Measurements from ENCODE around the gene RND1. TPM values are rescaled to one million over a fixed set of nuclear protein-coding genes. Genes with fewer than 3 reads are reported as not detected.

Gene RND1
- total RNA-seq, 1 experiment from 2014 or later, result 5.1 TPM

- Histone ChIP-seq H3K9me3 (no peaks in the 10 kb centered on the region), H3K36me3 (ENCODE audit: control insufficient read depth, insufficient read depth, low read length) (no peaks in the 10 kb centered on the region), H3K27me3 (replicated peaks; ENCODE audit: control insufficient read depth, insufficient read depth, low read length) (no peaks in the 10 kb centered on the region), H3K4me3 (ENCODE audit: low read depth, low read length) (no peak overlapping the region), H3K4me1 (peaks cover 10% of the 10 kb centered on the region)
- Mint-ChIP-seq H3K36me3 (ENCODE audit: insufficient read depth, unreplicated experiment) (peaks cover 4% of the 10 kb centered on the region), H3K9me3 (ENCODE audit: unreplicated experiment) (no peaks in the 10 kb centered on the region), H3K27ac (ENCODE audit: unreplicated experiment) (peak overlapping the region; percentile 71), H3K4me1 (ENCODE audit: low read depth, unreplicated experiment) (peaks cover 11% of the 10 kb centered on the region), H3K27me3 (ENCODE audit: insufficient read depth, unreplicated experiment) (no peaks in the 10 kb centered on the region), H3K4me3 (ENCODE audit: unreplicated experiment) (no peak overlapping the region)
- CTCF ChIA-PET, result interaction anchor here (0.5 to 1.0 kb wide), 2 partner anchors 9 to 115 kb away, joined by 3 to 7 read pairs; no protein-coding TSS in a partner anchor
- no peak for TF ChIP-seq CTCF (IDR thresholded peaks at IDR 0.05; ENCODE audit: insufficient read depth in 1 of 2, low read depth in 1 of 2, low read length in 1 of 2, severe bottlenecking in 1 of 2, unreplicated experiment in 1 of 2)
- no TSS peak for BruUV-seq (replicated peaks)
- intact Hi-C loops (cut with micrococcal nuclease; ENCODE audit: unreplicated experiment), result no loop called here
- POLR2A ChIA-PET, result interaction anchor here (0.5 to 0.7 kb wide), 2 partner anchors 41 to 95 kb away, joined by 3 to 4 read pairs; partner anchors contain the start of gene DDX23
- no peak for DNase-seq
Measured at GRCh38 chr12:48810903-48811431, 54.7 kb downstream of the RND1 start.

DNA sequence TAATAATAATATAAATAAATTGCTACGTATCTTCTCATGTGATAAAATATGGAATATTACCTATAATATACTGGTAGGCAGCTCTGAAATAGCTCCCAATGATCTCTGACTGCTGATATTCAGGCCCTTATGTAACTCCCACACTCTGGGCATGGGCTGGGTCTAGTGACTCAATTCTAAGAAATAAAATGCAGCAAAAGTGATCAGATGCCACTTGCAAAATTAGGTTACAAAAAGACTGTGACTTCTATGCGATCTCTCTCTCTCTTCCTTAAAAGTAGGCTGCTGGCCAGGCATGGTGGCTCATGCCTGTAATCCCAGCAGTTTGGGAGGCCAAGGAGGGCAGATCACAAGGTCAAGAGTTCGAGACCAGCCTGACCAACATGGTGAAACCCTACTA lies 57.7 kb downstream of the RND1 start:
- H3K36me3 ChIP-seq (ENCODE audit: control insufficient read depth, insufficient read depth, low read length), result no peaks in the 10 kb centered on the region
- Mint-ChIP-seq H3K9me3 (ENCODE audit: unreplicated experiment) (no peaks in the 10 kb centered on the region), H3K36me3 (ENCODE audit: insufficient read depth, unreplicated experiment) (peaks cover 4% of the 10 kb centered on the region), H3K27me3 (ENCODE audit: insufficient read depth, unreplicated experiment) (no peaks in the 10 kb centered on the region), H3K4me3 (ENCODE audit: unreplicated experiment) (no peak overlapping the region), H3K4me1 (ENCODE audit: low read depth, unreplicated experiment) (peaks cover 11% of the 10 kb centered on the region), H3K27ac (ENCODE audit: unreplicated experiment) (no peak overlapping the region)
- intact Hi-C loops (cut with micrococcal nuclease; ENCODE audit: unreplicated experiment), result no loop called here
- ChIA-PET CTCF (no interaction called here), POLR2A (no interaction called here)
- no peaks in the 10 kb centered on the region for H3K27me3 ChIP-seq (replicated peaks; ENCODE audit: control insufficient read depth, insufficient read depth, low read length)
- BruUV-seq (replicated peaks), result no TSS peak
- H3K9me3 ChIP-seq, result no peaks in the 10 kb centered on the region
- H3K4me1 ChIP-seq, result peaks cover 10% of the 10 kb centered on the region
- DNase-seq, result no peak
- no peak overlapping the region for H3K4me3 ChIP-seq (ENCODE audit: low read depth, low read length)
- TF ChIP-seq CTCF (IDR thresholded peaks at IDR 0.05; ENCODE audit: insufficient read depth in 1 of 2, low read depth in 1 of 2, low read length in 1 of 2, severe bottlenecking in 1 of 2, unreplicated experiment in 1 of 2), result no peak

Other genes starting within 250 kb of the RND1 start
- 59.7 and 67.2 TPM in 2 replicates for gene KANSL2, start 183.6 kb downstream of the RND1 start, total RNA-seq (2022)
- 52.1 and 53.1 TPM in 2 replicates for gene CCNT1, start 149.2 kb downstream of the RND1 start, total RNA-seq (2022)
- 89.8 and 92.9 TPM in 2 replicates for gene ADCY6, start 76.8 kb downstream of the RND1 start, total RNA-seq (2022)
- 20.4 and 28.2 TPM in 2 replicates for gene CACNB3, start 47.4 kb downstream of the RND1 start, total RNA-seq (2022)
- gene DDX23, start 13.7 kb downstream of the RND1 start, total RNA-seq (2022), result 151 and 152 TPM in 2 replicates
- gene FKBP11, start 59.6 kb upstream of the RND1 start, total RNA-seq (2022), result 79.5 and 83.2 TPM in 2 replicates
- 249 and 257 TPM in 2 replicates for gene ARF3, start 91.6 kb upstream of the RND1 start, total RNA-seq (2022)
- 4.2 and 4.4 TPM in 2 replicates for gene WNT10B, start 105.9 kb upstream of the RND1 start, total RNA-seq (2022)
- gene WNT1, start 112.5 kb upstream of the RND1 start, total RNA-seq (2022), result 0.63 TPM in 1 of 2 replicates, not detected in the other
- 1.7 and 1.9 TPM in 2 replicates for gene DDN, start 133.5 kb upstream of the RND1 start, total RNA-seq (2022)
- 60.3 and 61.4 TPM in 2 replicates for gene PRKAG1, start 152.9 kb upstream of the RND1 start, total RNA-seq (2022)
- 139 and 140 TPM in 2 replicates for gene KMT2D, start 194.9 kb upstream of the RND1 start, total RNA-seq (2022)
- 2.5 and 2.6 TPM in 2 replicates for gene RHEBL1, start 204.1 kb upstream of the RND1 start, total RNA-seq (2022)
- 0.16 TPM in 1 of 2 replicates, not detected in the other for gene DHH, start 228.9 kb upstream of the RND1 start, total RNA-seq (2022)
- 43.1 and 43.9 TPM in 2 replicates for gene LMBR1L, start 245.0 kb upstream of the RND1 start, total RNA-seq (2022)